Activated T-cell treated with anti-CD3 and anti-CD28 coated beads, Interleukin-2, amount 50 U/mL, for 1 hour (primary cell): ENCODE measurements around the gene CHST8.

Experiments
- DNase-seq: peaks from one replicate; pipeline ENCODE4 v3.0.0-alpha.2; 2020

CHST8 gene

GRCh38 chr19:33620611-33621010, 1.1 kb upstream of the CHST8 start:
- DNase-seq: no peak

GRCh38 chr19:33621065-33621785, 528 bp upstream of the CHST8 start:
- no peak for DNase-seq

GRCh38 chr19:33622505-33622808, 704 bp downstream of the CHST8 start:
- DNase-seq: no peak

- DNase-seq: no peak
Measured at GRCh38 chr19:33622809-33623511, 1.2 kb downstream of the CHST8 start.

- DNase-seq: no peak
Measured at GRCh38 chr19:33624586-33624985, 2.8 kb downstream of the CHST8 start.

- DNase-seq: no peak
Measured at GRCh38 chr19:33627526-33627925, 5.8 kb downstream of the CHST8 start.

GRCh38 chr19:33627962-33628839, 6.4 kb downstream of the CHST8 start:
- DNase-seq: no peak

GRCh38 chr19:33628921-33629825, 7.4 kb downstream of the CHST8 start:
- no peak for DNase-seq

- DNase-seq: no peak
Measured at GRCh38 chr19:33629826-33630375, 8.1 kb downstream of the CHST8 start.

- no peak for DNase-seq
Measured at GRCh38 chr19:33630880-33631608, 9.3 kb downstream of the CHST8 start.

- DNase-seq: no peak
Measured at GRCh38 chr19:33631609-33631973, 9.8 kb downstream of the CHST8 start.

GRCh38 chr19:33634361-33635091, 12.8 kb downstream of the CHST8 start:
- DNase-seq: no peak

GRCh38 chr19:33638167-33639034, 16.6 kb downstream of the CHST8 start:
- no peak for DNase-seq

GRCh38 chr19:33639035-33639681, 17.4 kb downstream of the CHST8 start:
- DNase-seq: no peak

- DNase-seq: no peak
Measured at GRCh38 chr19:33640773-33641172, 19.0 kb downstream of the CHST8 start.

GRCh38 chr19:33641261-33641660, 19.5 kb downstream of the CHST8 start:
- DNase-seq: no peak

- no peak for DNase-seq
Measured at GRCh38 chr19:33641956-33642498, 20.3 kb downstream of the CHST8 start.

GRCh38 chr19:33644284-33644836, 22.6 kb downstream of the CHST8 start:
- no peak for DNase-seq

- no peak for DNase-seq
Measured at GRCh38 chr19:33646306-33646705, 24.6 kb downstream of the CHST8 start.
